Mesendoderm (in vitro differentiated cells): ENCODE data around the gene HSDL1.

Experiments
- DNase-seq: peaks from one replicate; pipeline ENCODE4 v3.0.0; 2013
- H2AK5ac ChIP-seq: 2 replicates; pipeline ENCODE4 v1.6.1; 2013; ENCODE audit warnings: low read length, inconsistent platforms
- H2BK120ac ChIP-seq: 2 replicates; pipeline ENCODE4 v1.6.1; 2013; ENCODE audit warnings: low read depth, mild to moderate bottlenecking, low read length, moderate library complexity, mixed read lengths
- H2BK15ac ChIP-seq: replicated peaks from 2 replicates; pipeline ENCODE4 v1.6.1; 2013; ENCODE audit warnings: low read depth, mild to moderate bottlenecking, moderate library complexity
- H2BK5ac ChIP-seq: 2 replicates; pipeline ENCODE4 v1.6.1; 2013; ENCODE audit warnings: low read length, inconsistent platforms
- H3K18ac ChIP-seq: 2 replicates; pipeline ENCODE4 v1.6.1; 2013; ENCODE audit warnings: mild to moderate bottlenecking, low read length, mixed read lengths
- H3K23ac ChIP-seq: one replicate; pipeline ENCODE4 v1.6.1; 2013; ENCODE audit warnings: low read length
- H3K27ac ChIP-seq: 2 replicates; pipeline ENCODE4 v1.5.1; 2013; ENCODE audit warnings: low read depth, mild to moderate bottlenecking, inconsistent platforms, low read length, moderate library complexity
- H3K27me3 ChIP-seq: 2 replicates; pipeline ENCODE4 v1.6.1; 2013; ENCODE audit warnings: low read length, control low read depth, mild to moderate bottlenecking, inconsistent platforms; ENCODE audit not compliant: insufficient read depth, poor library complexity
- H3K36me3 ChIP-seq: 2 replicates; pipeline ENCODE4 v1.6.1; 2013; ENCODE audit warnings: low read length, inconsistent platforms; ENCODE audit not compliant: control insufficient read depth, insufficient read depth
- H3K4ac ChIP-seq: one replicate; pipeline ENCODE4 v1.6.1; 2013; ENCODE audit warnings: low read depth, mild to moderate bottlenecking, low read length, moderate library complexity
- H3K4me1 ChIP-seq: 2 replicates; pipeline ENCODE4 v1.6.1; 2013; ENCODE audit warnings: low read depth, low read length, inconsistent platforms; ENCODE audit not compliant: control insufficient read depth
- H3K4me2 ChIP-seq: 2 replicates; pipeline ENCODE4 v1.6.1; 2013; ENCODE audit warnings: low read length
- H3K4me3 ChIP-seq: 2 replicates; pipeline ENCODE4 v1.5.1; 2013; ENCODE audit warnings: mild to moderate bottlenecking, low read length
- H3K56ac ChIP-seq: one replicate; pipeline ENCODE4 v1.6.1; 2013; ENCODE audit warnings: low read length
- H3K79me1 ChIP-seq: 2 replicates; pipeline ENCODE4 v1.6.1; 2013; ENCODE audit warnings: low read length, inconsistent platforms
- H3K79me2 ChIP-seq: 2 replicates; pipeline ENCODE4 v1.6.1; 2013; ENCODE audit warnings: mild to moderate bottlenecking, low read length; ENCODE audit not compliant: control insufficient read depth, insufficient read depth
- H3K9ac ChIP-seq: 2 replicates; pipeline ENCODE4 v1.6.1; 2013; ENCODE audit warnings: low read length, inconsistent platforms
- H4K5ac ChIP-seq: one replicate; pipeline ENCODE4 v1.6.1; 2013; ENCODE audit warnings: low read length
- H4K8ac ChIP-seq: one replicate; pipeline ENCODE4 v1.6.1; 2013; ENCODE audit warnings: low read depth, mild to moderate bottlenecking, control low read depth, low read length, moderate library complexity
- WGBS: extraction: QIAGEN DNeasy Blood & Tissue Kit; methylation state at CpG from one replicate; pipeline ENCODE4 v1.1.7; 2013; ENCODE audit warnings: low lambda C conversion rate, missing lambda C conversion rate; ENCODE audit not compliant: insufficient coverage; ENCODE audit errors: extremely low coverage; 5-methylcytosine and 5-hydroxymethylcytosine counted together

The HSDL1 gene

GRCh38 chr16:84186685-84187437 is 41.9 kb upstream of the HSDL1 start, which contains the start of gene TAF1C:
Gene TAF1C (minus strand): TSS chr16:84187057. CDS start chr16:84184988, 2,069 bp downstream.
- no peak within 1 kb of the TSS for H3K18ac ChIP-seq
- peak within 1 kb of the TSS; percentile 4 for H2AK5ac ChIP-seq
- H3K4ac ChIP-seq: peak within 1 kb of the TSS; percentile 7
- H3K79me1 ChIP-seq: peaks cover 23% of the 10 kb centered on the region
- H3K79me2 ChIP-seq: peaks cover 18% of the 10 kb centered on the region
- H3K4me1 ChIP-seq: no peaks in the 10 kb centered on the region
- peak within 1 kb of the TSS; percentile 97 for H3K56ac ChIP-seq
- peak within 1 kb of the TSS; percentile 85 for H3K4me3 ChIP-seq
- peak within 1 kb of the TSS; percentile 91 for H4K5ac ChIP-seq
- WGBS: no CpG with 5 or more reads among the region's 55 CpGs
- peaks cover 6% of the 10 kb centered on the region for H3K36me3 ChIP-seq
- no peaks in the 10 kb centered on the region for H3K27me3 ChIP-seq
- no peak within 1 kb of the TSS for H4K8ac ChIP-seq
- DNase-seq: peak; percentile 95
- no peak within 1 kb of the TSS for H3K27ac ChIP-seq
- H3K23ac ChIP-seq: peak within 1 kb of the TSS; percentile 72
- peak within 1 kb of the TSS; percentile 93 for H3K9ac ChIP-seq
- H2BK5ac ChIP-seq: no peak within 1 kb of the TSS
- H2BK15ac ChIP-seq: no peak within 1 kb of the TSS
- H3K4me2 ChIP-seq: peak within 1 kb of the TSS; percentile 96
- H2BK120ac ChIP-seq: no peak within 1 kb of the TSS

GRCh38 chr16:84184775-84185174 is 39.8 kb upstream of the HSDL1 start:
- Histone ChIP-seq H3K4me2 (no peak overlapping the region), H2AK5ac (no peak overlapping the region), H4K5ac (no peak overlapping the region), H2BK15ac (no peak overlapping the region), H3K9ac (no peak overlapping the region), H3K4me3 (no peak overlapping the region), H3K27ac (no peak overlapping the region), H3K56ac (no peak overlapping the region), H3K4ac (no peak overlapping the region), H2BK120ac (no peak overlapping the region), H3K79me1 (peaks cover 23% of the 10 kb centered on the region), H3K18ac (no peak overlapping the region), H3K4me1 (no peaks in the 10 kb centered on the region), H3K23ac (no peak overlapping the region), H2BK5ac (no peak overlapping the region), H3K79me2 (peaks cover 18% of the 10 kb centered on the region), H3K36me3 (peaks cover 8% of the 10 kb centered on the region), H3K27me3 (no peaks in the 10 kb centered on the region), H4K8ac (no peak overlapping the region)
- WGBS: no CpG with 5 or more reads among the region's 10 CpGs
- no peak for DNase-seq

- Histone ChIP-seq H3K36me3 (peaks cover 8% of the 10 kb centered on the region), H4K8ac (no peak overlapping the region), H3K4me2 (no peak overlapping the region), H4K5ac (no peak overlapping the region), H3K79me2 (peaks cover 18% of the 10 kb centered on the region), H3K23ac (no peak overlapping the region), H2BK15ac (no peak overlapping the region), H2BK120ac (no peak overlapping the region), H3K27ac (no peak overlapping the region), H3K4me1 (no peaks in the 10 kb centered on the region), H2BK5ac (no peak overlapping the region), H3K18ac (no peak overlapping the region), H3K9ac (no peak overlapping the region), H3K27me3 (no peaks in the 10 kb centered on the region), H3K79me1 (peaks cover 23% of the 10 kb centered on the region), H3K4ac (no peak overlapping the region), H3K4me3 (no peak overlapping the region), H2AK5ac (no peak overlapping the region), H3K56ac (no peak overlapping the region)
- WGBS: no CpG with 5 or more reads among the region's 11 CpGs
- no peak for DNase-seq
Observed at GRCh38 chr16:84183911-84184591, 39.1 kb upstream of the HSDL1 start.

- H3K27ac ChIP-seq: no peak overlapping the region
- H3K27me3 ChIP-seq: no peaks in the 10 kb centered on the region
- H3K56ac ChIP-seq: no peak overlapping the region
- peaks cover 23% of the 10 kb centered on the region for H3K79me1 ChIP-seq
- H3K36me3 ChIP-seq: peaks cover 8% of the 10 kb centered on the region
- no peak overlapping the region for H3K9ac ChIP-seq
- no peak overlapping the region for H4K5ac ChIP-seq
- H3K4me1 ChIP-seq: no peaks in the 10 kb centered on the region
- H3K79me2 ChIP-seq: peaks cover 18% of the 10 kb centered on the region
- no peak overlapping the region for H3K23ac ChIP-seq
- DNase-seq: no peak
- no peak overlapping the region for H3K4me3 ChIP-seq
- H3K4me2 ChIP-seq: no peak overlapping the region
- H2BK15ac ChIP-seq: no peak overlapping the region
- no peak overlapping the region for H2AK5ac ChIP-seq
- H2BK5ac ChIP-seq: no peak overlapping the region
- H3K4ac ChIP-seq: no peak overlapping the region
- H3K18ac ChIP-seq: no peak overlapping the region
- WGBS: no CpG with 5 or more reads among the region's 5 CpGs
- no peak overlapping the region for H4K8ac ChIP-seq
- H2BK120ac ChIP-seq: no peak overlapping the region
Observed at GRCh38 chr16:84183572-84183875, 38.5 kb upstream of the HSDL1 start.

GRCh38 chr16:84182680-84183571 is 37.9 kb upstream of the HSDL1 start:
- Histone ChIP-seq H3K9ac (no peak overlapping the region), H3K27me3 (no peaks in the 10 kb centered on the region), H2BK5ac (no peak overlapping the region), H3K4me3 (no peak overlapping the region), H3K4me1 (no peaks in the 10 kb centered on the region), H2BK15ac (no peak overlapping the region), H3K36me3 (peaks cover 8% of the 10 kb centered on the region), H4K8ac (no peak overlapping the region), H2AK5ac (no peak overlapping the region), H3K79me1 (peaks cover 23% of the 10 kb centered on the region), H3K18ac (no peak overlapping the region), H4K5ac (no peak overlapping the region), H3K79me2 (peaks cover 18% of the 10 kb centered on the region), H3K23ac (no peak overlapping the region), H3K56ac (no peak overlapping the region), H3K4me2 (no peak overlapping the region), H3K27ac (no peak overlapping the region), H2BK120ac (no peak overlapping the region), H3K4ac (no peak overlapping the region)
- DNase-seq: no peak
- no CpG with 5 or more reads among the region's 26 CpGs for WGBS
